GM23338 (cell line): ENCODE data around the gene LPIN1. TPM values are rescaled to one million over a fixed set of nuclear protein-coding genes. Genes with fewer than 3 reads are reported as not detected.

Source experiments
- ATAC-seq: fragments of 200-7000 bp; cut with Tn5 transposase; 3 replicates; pipeline ENCODE4 v1.9.1; 2020
- DNase-seq: peaks from one replicate; pipeline ENCODE4 v3.0.0-alpha.2; 2015; ENCODE audit warnings: low spot score
- H2AFZ ChIP-seq: fragments of 200-600 bp; sonication (generic); 2 replicates; pipeline ENCODE4 v1.8.0; 2016; ENCODE audit warnings: antibody characterized with exemption, mild to moderate bottlenecking, moderate library complexity
- H3F3A ChIP-seq: fragments of 200-600 bp; sonication (generic); replicated peaks from 2 replicates; pipeline ENCODE4 v1.8.0; 2017; ENCODE audit warnings: antibody characterized with exemption, mixed run types, low read depth
- H3K27ac ChIP-seq: fragments of 200-600 bp; sonication (generic); 2 replicates; pipeline ENCODE4 v1.6.1; 2016; ENCODE audit warnings: low read depth
- H3K27me3 ChIP-seq: fragments of 200-600 bp; sonication (generic); 2 replicates; pipeline ENCODE4 v1.8.0; 2016; ENCODE audit warnings: mild to moderate bottlenecking, mixed run types, moderate library complexity; ENCODE audit not compliant: insufficient read depth
- H3K36me3 ChIP-seq: fragments of 200-600 bp; sonication (generic); 2 replicates; pipeline ENCODE4 v1.8.0; 2016; ENCODE audit warnings: mild to moderate bottlenecking; ENCODE audit not compliant: insufficient read depth
- H3K4me1 ChIP-seq: fragments of 200-600 bp; sonication (generic); 2 replicates; pipeline ENCODE4 v1.8.0; 2016; ENCODE audit warnings: mild to moderate bottlenecking, moderate library complexity; ENCODE audit not compliant: insufficient read depth
- H3K4me2 ChIP-seq: fragments of 200-600 bp; sonication (generic); 2 replicates; pipeline ENCODE4 v1.7.1; 2017; ENCODE audit warnings: mixed run types
- H3K4me3 ChIP-seq: fragments of 200-600 bp; sonication (generic); 2 replicates; pipeline ENCODE4 v1.6.1; 2016; ENCODE audit warnings: mixed run types
- H3K79me2 ChIP-seq: fragments of 200-600 bp; sonication (generic); replicated peaks from 2 replicates; pipeline ENCODE4 v1.8.0; 2017; ENCODE audit warnings: mild to moderate bottlenecking; ENCODE audit not compliant: insufficient read depth
- H3K9me2 ChIP-seq: fragments of 200-600 bp; sonication (generic); 2 replicates; pipeline ENCODE4 v1.8.0; 2017; ENCODE audit not compliant: insufficient read depth
- H4K20me1 ChIP-seq: fragments of 200-600 bp; sonication (generic); replicated peaks from 2 replicates; pipeline ENCODE4 v1.8.0; 2017; ENCODE audit warnings: mild to moderate bottlenecking; ENCODE audit not compliant: insufficient read depth
- H3K27ac Mint-ChIP-seq: 2 replicates; pipeline ENCODE4 v1.8.0; 2020; ENCODE audit warnings: inconsistent platforms, mild to moderate bottlenecking, moderate library complexity, mixed read lengths
- H3K27me3 Mint-ChIP-seq: 3 replicates; pipeline ENCODE4 v1.8.0; 2022; ENCODE audit warnings: low read depth, mild to moderate bottlenecking, moderate library complexity, mixed read lengths, inconsistent platforms; ENCODE audit not compliant: insufficient read depth, poor library complexity
- H3K36me3 Mint-ChIP-seq: 3 replicates; pipeline ENCODE4 v1.8.0; 2021; ENCODE audit warnings: low read depth, mild to moderate bottlenecking, inconsistent platforms, moderate library complexity, mixed read lengths
- H3K4me1 Mint-ChIP-seq: 3 replicates; pipeline ENCODE4 v1.8.0; 2020; ENCODE audit warnings: mild to moderate bottlenecking, inconsistent platforms, mixed read lengths
- H3K4me3 Mint-ChIP-seq: 3 replicates; pipeline ENCODE4 v1.8.0; 2021; ENCODE audit warnings: moderate library complexity, mild to moderate bottlenecking, inconsistent platforms, mixed read lengths
- H3K9me3 Mint-ChIP-seq: 3 replicates; pipeline ENCODE4 v1.8.0; 2020; ENCODE audit warnings: moderate library complexity, mild to moderate bottlenecking, inconsistent platforms, mixed read lengths
- CREB1 ChIP-seq: fragments of 250-450 bp; sonication (Bioruptor Pico); IDR thresholded peaks from 2 replicates; pipeline ENCODE4 v1.5.0; 2020; ENCODE audit warnings: low read depth, mild to moderate bottlenecking, moderate library complexity
- CTCF ChIP-seq, 2 experiments: fragments of 200-600 bp in 1 of 2; sonication (generic) in 1 of 2; conservative IDR thresholded peaks; 2 replicates each; pipeline versions ENCODE4 v1.5.1 to v1.6.1; 2016 to 2017; ENCODE audit warnings: antibody characterized with exemption in 2 of 2, low read depth in 2 of 2, mild to moderate bottlenecking in 2 of 2, moderate library complexity in 1 of 2
- ETS1 ChIP-seq: IDR thresholded peaks from 2 replicates; pipeline ENCODE4 v1.6.1; 2016; ENCODE audit warnings: antibody characterized with exemption
- EZH2 ChIP-seq: fragments of 200-600 bp; sonication (generic); IDR thresholded peaks from one replicate; pipeline ENCODE4 v1.8.0; 2017; ENCODE audit warnings: antibody characterized with exemption, mild to moderate bottlenecking, low read depth; ENCODE audit not compliant: unreplicated experiment
- EZH2phosphoT487 ChIP-seq: fragments of 200-600 bp; sonication (generic); IDR thresholded peaks from one replicate; pipeline ENCODE4 v1.8.1; 2018; ENCODE audit warnings: antibody characterized with exemption; ENCODE audit not compliant: unreplicated experiment
- JUNB ChIP-seq: IDR thresholded peaks from one replicate; pipeline ENCODE4 v1.6.1; 2016; ENCODE audit warnings: antibody characterized with exemption; ENCODE audit not compliant: unreplicated experiment
- NANOG ChIP-seq: IDR thresholded peaks from 2 replicates; pipeline ENCODE4 v1.6.1; 2016; ENCODE audit warnings: antibody characterized with exemption, borderline replicate concordance
- REST ChIP-seq: IDR thresholded peaks from one replicate; pipeline ENCODE4 v1.6.1; 2018; ENCODE audit warnings: antibody characterized with exemption; ENCODE audit not compliant: unreplicated experiment
- polyA plus RNA-seq: library from polyadenylated mRNA; unstranded; fragments of >200 nt; fragmentation: Nextera tagmentation; extraction: Ambion mirVana; gene quantifications from 2 replicates; pipeline ENCODE4 v1.2.1, GENCODE V29; 2016
- total RNA-seq: library from RNA; depleted of rRNA; stranded (reverse); fragments of >200 nt; shearing (Covaris generic); gene quantifications from 2 replicates; pipeline ENCODE4 v1.2.3, GENCODE V29; 2014

The LPIN1 gene
- total and polyA plus RNA-seq, 2 experiments from 2014 or later, result 4.4 to 9.5 TPM

DNA sequence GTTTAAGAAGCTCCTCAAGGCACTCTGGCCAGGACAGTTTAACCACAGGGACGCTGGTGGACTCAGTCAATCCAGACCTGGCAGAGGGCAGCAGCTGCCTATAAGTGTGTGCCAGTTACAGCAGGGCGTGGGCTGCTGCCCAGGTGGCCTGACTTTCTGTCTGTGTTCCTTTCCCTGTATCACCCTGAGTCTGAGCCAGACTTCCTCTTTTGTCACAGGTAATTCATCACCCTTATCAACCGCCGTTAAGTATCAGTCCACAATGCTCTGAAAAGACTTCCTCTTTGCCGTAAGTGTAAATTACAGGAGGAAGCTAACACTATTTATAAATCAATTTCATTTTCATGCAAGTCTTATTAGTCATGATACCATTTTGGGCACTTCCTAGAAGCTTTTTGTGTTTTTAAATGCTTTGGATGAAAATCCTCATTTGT lies 7.0 kb downstream of the LPIN1 start:
- H3K36me3 Mint-ChIP-seq, result peaks cover 7% of the 10 kb centered on the region
- DNase-seq (no peak), ATAC-seq (no peak)
- no peak overlapping the region for H3K27ac ChIP-seq
- no peak overlapping the region for H2AFZ ChIP-seq
- peaks cover 3% of the 10 kb centered on the region for H3K4me1 ChIP-seq
- H3K9me3 Mint-ChIP-seq, result peaks cover 6% of the 10 kb centered on the region
- TF ChIP-seq NANOG (no peak), ETS1 (no peak)
- no peaks in the 10 kb centered on the region for H3F3A ChIP-seq
- peaks cover 6% of the 10 kb centered on the region for H3K79me2 ChIP-seq
- no peak overlapping the region for H3K4me3 Mint-ChIP-seq
- no peak overlapping the region for H3K4me2 ChIP-seq
- H3K9me2 ChIP-seq, result no peaks in the 10 kb centered on the region
- H3K27me3 Mint-ChIP-seq, result peaks cover 4% of the 10 kb centered on the region
- H3K4me3 ChIP-seq, result no peak overlapping the region
- no peaks in the 10 kb centered on the region for H3K27me3 ChIP-seq
- H3K27ac Mint-ChIP-seq, result no peak overlapping the region
- peaks cover 27% of the 10 kb centered on the region; the same call in 2 of the 3 replicates for H3K4me1 Mint-ChIP-seq
- no peaks in the 10 kb centered on the region; the same call in 1 of the 2 replicates for H4K20me1 ChIP-seq
- no peaks in the 10 kb centered on the region for H3K36me3 ChIP-seq

DNA sequence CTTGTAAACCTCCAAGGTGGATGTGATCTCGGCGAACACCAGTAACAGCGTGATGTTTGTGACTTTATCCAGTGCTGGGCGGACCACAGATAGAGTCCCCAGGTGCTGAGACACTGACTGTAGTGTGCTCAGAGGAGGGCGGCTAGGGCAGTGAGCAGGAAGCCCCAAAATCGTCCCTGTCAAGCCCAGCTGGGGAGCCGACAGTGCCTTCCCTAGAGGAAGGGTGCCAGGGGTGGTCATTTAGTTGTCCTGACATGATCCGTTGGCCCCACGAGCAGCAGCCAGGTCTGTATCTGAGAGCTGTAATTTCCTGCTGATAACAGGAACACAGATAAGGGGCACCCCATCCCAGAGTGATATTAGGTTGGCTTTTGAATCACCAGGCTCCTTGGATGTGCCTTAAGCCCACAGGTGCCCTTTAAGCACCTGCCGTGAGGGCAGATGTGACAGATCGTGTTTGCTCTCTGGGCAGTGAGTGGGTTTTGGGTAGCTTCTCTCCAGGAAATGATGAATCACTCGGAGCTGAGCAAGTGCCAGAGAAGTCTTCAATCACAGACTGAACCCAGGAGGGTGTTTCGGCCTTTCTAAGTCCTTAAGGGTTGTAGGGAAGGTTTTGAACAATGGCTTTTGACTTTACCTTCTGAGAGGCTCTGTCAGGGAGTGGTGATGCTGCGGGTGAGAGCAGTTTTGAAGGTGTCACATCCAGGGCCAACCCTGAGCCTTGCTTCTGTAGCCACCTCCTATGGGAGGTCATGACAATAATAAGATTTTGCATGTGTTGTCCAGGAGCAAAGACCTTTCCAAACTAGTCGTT lies 7.7 kb downstream of the LPIN1 start:
- TF ChIP-seq CREB1 (CRISPR knock-in tag) (no peak), JUNB (no peak), REST (no peak), CTCF (conservative IDR thresholded peaks at IDR 0.05; ENCODE audit: low read depth in 2 of 2) (no peak), EZH2phosphoT487 (no peak), EZH2 (no peak), NANOG (no peak)
- Mint-ChIP-seq H3K4me3 (no peak overlapping the region), H3K27me3 (no peaks in the 10 kb centered on the region), H3K36me3 (peaks cover 14% of the 10 kb centered on the region), H3K9me3 (peaks cover 12% of the 10 kb centered on the region), H3K27ac (no peak overlapping the region), H3K4me1 (peaks cover 27% of the 10 kb centered on the region; the same call in 2 of the 3 replicates)
- no peak for DNase-seq
- H3K4me1 ChIP-seq, result peaks cover 3% of the 10 kb centered on the region
- no peaks in the 10 kb centered on the region; the same call in 1 of the 2 replicates for H4K20me1 ChIP-seq
- no peaks in the 10 kb centered on the region for H3F3A ChIP-seq
- H3K4me2 ChIP-seq, result no peak overlapping the region
- no peak overlapping the region for H2AFZ ChIP-seq
- no peak overlapping the region for H3K4me3 ChIP-seq
- H3K36me3 ChIP-seq, result no peaks in the 10 kb centered on the region
- no peak; the same call in 2 of the 3 replicates for ATAC-seq
- H3K27me3 ChIP-seq, result no peaks in the 10 kb centered on the region
- peaks cover under 1% of the 10 kb centered on the region for H3K79me2 ChIP-seq
- H3K9me2 ChIP-seq, result no peaks in the 10 kb centered on the region
- no peak overlapping the region for H3K27ac ChIP-seq
